A673 (cell line): ENCODE measurements around the gene KIAA1328.

ENCODE experiments used
- EZH2 ChIP-seq: fragments of 200-600 bp; sonication (generic); IDR thresholded peaks from 2 replicates; pipeline ENCODE4 v1.6.1; 2017; ENCODE audit warnings: borderline replicate concordance, low read depth, mild to moderate bottlenecking, mixed read lengths, antibody characterized with exemption, low read length; ENCODE audit not compliant: poor library complexity, severe bottlenecking
- TF ChIP-seq, protein P1 (sequence below): fragments of 300-800, 200-600 bp; sonication (generic); conservative IDR thresholded peaks from 2 replicates; pipeline ENCODE4 v1.5.1; 2017; ENCODE audit warnings: low read depth, mild to moderate bottlenecking, antibody characterized with exemption, low read length, moderate library complexity, mixed read lengths

DNA sequence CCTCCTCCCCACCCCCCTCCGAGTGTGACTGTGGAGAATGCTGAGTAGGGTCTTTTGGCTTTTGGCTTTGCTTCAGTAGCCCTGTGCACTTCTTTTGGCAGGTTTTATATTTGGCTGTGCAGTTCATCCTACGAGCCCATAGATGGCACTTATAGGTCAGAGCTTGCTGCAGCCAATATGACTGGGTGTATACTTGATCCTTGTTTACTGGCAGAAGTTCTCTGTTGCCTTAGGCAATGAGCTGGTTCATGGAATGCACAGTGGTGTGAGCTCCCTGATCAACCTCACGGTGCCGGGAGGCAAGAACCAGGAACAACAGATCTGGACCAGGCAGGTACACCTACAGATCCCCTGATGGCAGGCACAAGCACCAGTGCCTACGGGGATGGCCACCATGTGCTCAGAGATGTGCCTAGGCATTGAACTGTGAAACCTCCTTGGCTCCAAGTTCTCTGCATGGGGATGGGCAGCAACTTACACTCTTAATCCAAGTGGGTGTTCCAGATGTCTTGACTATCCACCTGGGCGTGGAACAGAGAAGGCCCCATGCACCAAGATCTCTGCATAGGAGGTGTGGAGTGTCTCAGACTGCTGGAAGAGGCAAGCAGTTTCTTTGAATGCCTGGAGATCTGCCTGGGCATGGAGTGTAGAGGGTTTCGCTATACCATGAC, 190.4 kb downstream of the KIAA1328 start:
- TF ChIP-seq, protein P1, sequence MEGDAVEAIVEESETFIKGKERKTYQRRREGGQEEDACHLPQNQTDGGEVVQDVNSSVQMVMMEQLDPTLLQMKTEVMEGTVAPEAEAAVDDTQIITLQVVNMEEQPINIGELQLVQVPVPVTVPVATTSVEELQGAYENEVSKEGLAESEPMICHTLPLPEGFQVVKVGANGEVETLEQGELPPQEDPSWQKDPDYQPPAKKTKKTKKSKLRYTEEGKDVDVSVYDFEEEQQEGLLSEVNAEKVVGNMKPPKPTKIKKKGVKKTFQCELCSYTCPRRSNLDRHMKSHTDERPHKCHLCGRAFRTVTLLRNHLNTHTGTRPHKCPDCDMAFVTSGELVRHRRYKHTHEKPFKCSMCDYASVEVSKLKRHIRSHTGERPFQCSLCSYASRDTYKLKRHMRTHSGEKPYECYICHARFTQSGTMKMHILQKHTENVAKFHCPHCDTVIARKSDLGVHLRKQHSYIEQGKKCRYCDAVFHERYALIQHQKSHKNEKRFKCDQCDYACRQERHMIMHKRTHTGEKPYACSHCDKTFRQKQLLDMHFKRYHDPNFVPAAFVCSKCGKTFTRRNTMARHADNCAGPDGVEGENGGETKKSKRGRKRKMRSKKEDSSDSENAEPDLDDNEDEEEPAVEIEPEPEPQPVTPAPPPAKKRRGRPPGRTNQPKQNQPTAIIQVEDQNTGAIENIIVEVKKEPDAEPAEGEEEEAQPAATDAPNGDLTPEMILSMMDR, result peak; percentile 33; the same call in 1 of the 2 replicates
- TF ChIP-seq EZH2, result no peak
